PC-3 (cell line): ENCODE data around the gene SPOCD1. TPM values are rescaled to one million over a fixed set of nuclear protein-coding genes. Genes with fewer than 3 reads are reported as not detected.

Experiments
- ATAC-seq: fragments of 200-7000 bp; cut with Tn5 transposase; 2 replicates; pipeline ENCODE4 v1.9.1; 2020; ENCODE audit warnings: mild to moderate bottlenecking, moderate library complexity
- BruUV-seq: library from RNA; stranded (reverse); fragments of 400-500 nt; replicated peaks from 2 replicates; lab custom pipeline; 2021; lab: Mats Ljungman, UMichigan
- CTCF ChIA-PET: fragments of 300-600 bp; sonication (Branson Sonifier 250); formaldehyde crosslinking; loops from one replicate; lab custom pipeline; 2022; ENCODE audit warnings: antibody characterized with exemption; lab: Charles Lee
- POLR2A ChIA-PET: fragments of 300-600 bp; sonication (Branson Sonifier 250); formaldehyde crosslinking; loops from one replicate; lab custom pipeline; 2022; ENCODE audit warnings: antibody characterized with exemption; ENCODE audit not compliant: unreplicated experiment; lab: Charles Lee
- DNase-seq: peaks from one replicate; pipeline ENCODE4 v3.0.0-alpha.2; 2015
- H2AFZ ChIP-seq: fragments of 300-600 bp; sonication (generic); 2 replicates; pipeline ENCODE4 v1.6.0; 2016; ENCODE audit warnings: antibody characterized with exemption, low read length
- H3F3A ChIP-seq: fragments of 300-600 bp; sonication (generic); one replicate; pipeline ENCODE4 v1.6.0; 2017; ENCODE audit warnings: antibody characterized with exemption, low read length, control low read depth, mild to moderate bottlenecking; ENCODE audit not compliant: unreplicated experiment
- H3K27ac ChIP-seq: fragments of 300-600 bp; sonication (generic); 2 replicates; pipeline ENCODE4 v1.5.1; 2016; ENCODE audit warnings: mild to moderate bottlenecking, low read length
- H3K27me3 ChIP-seq: fragments of 300-600 bp; sonication (generic); 2 replicates; pipeline ENCODE4 v1.6.1; 2016; ENCODE audit warnings: low read length, mixed read lengths
- H3K36me3 ChIP-seq: fragments of 300-600 bp; sonication (generic); 2 replicates; pipeline ENCODE4 v1.6.1; 2016; ENCODE audit warnings: low read depth, mixed run types, low read length, mixed read lengths
- H3K4me1 ChIP-seq: fragments of 300-600 bp; sonication (generic); 2 replicates; pipeline ENCODE4 v1.5.1; 2016; ENCODE audit warnings: low read length; ENCODE audit not compliant: insufficient read depth
- H3K4me2 ChIP-seq: fragments of 300-600 bp; sonication (generic); 2 replicates; pipeline ENCODE4 v1.6.0; 2016; ENCODE audit warnings: low read length
- H3K4me3 ChIP-seq: fragments of 300-600 bp; sonication (generic); 2 replicates; pipeline ENCODE4 v1.5.1; 2016; ENCODE audit warnings: mild to moderate bottlenecking, low read length, mixed read lengths
- H3K79me2 ChIP-seq: fragments of 300-600 bp; sonication (generic); 2 replicates; pipeline ENCODE4 v1.6.1; 2017; ENCODE audit warnings: low read length, mixed read lengths
- H3K9ac ChIP-seq: fragments of 300-600 bp; sonication (generic); 2 replicates; pipeline ENCODE4 v1.6.0; 2016; ENCODE audit warnings: mild to moderate bottlenecking, low read length
- H3K9me2 ChIP-seq: fragments of 300-600 bp; sonication (generic); replicated peaks from 2 replicates; pipeline ENCODE4 v1.6.1; 2016; ENCODE audit warnings: mixed run types, low read length, mixed read lengths
- H3K9me3 ChIP-seq: fragments of 300-600 bp; sonication (generic); 2 replicates; pipeline ENCODE4 v1.6.1; 2016; ENCODE audit warnings: low read length, mixed read lengths
- H4K20me1 ChIP-seq: fragments of 300-600 bp; sonication (generic); 2 replicates; pipeline ENCODE4 v1.6.1; 2016; ENCODE audit warnings: low read length, mixed read lengths
- EZH2 ChIP-seq: fragments of 300-600 bp; sonication (generic); IDR thresholded peaks from one replicate; pipeline ENCODE4 v1.6.1; 2017; ENCODE audit warnings: antibody characterized with exemption, mild to moderate bottlenecking, low read length; ENCODE audit not compliant: unreplicated experiment
- EZH2phosphoT487 ChIP-seq: fragments of 300-600 bp; sonication (generic); IDR thresholded peaks from 2 replicates; pipeline ENCODE4 v1.6.1; 2018; ENCODE audit warnings: mild to moderate bottlenecking, antibody characterized with exemption, low read length, borderline replicate concordance
- intact Hi-C: fragments of 100-400 bp; cut with micrococcal nuclease; formaldehyde crosslinking; loops from 2 replicates; pipeline ENCODE4 v1.9.0; 2023
- total RNA-seq: library from RNA; depleted of rRNA; stranded (reverse); fragments of >200 nt; gene quantifications from 2 replicates; pipeline ENCODE4 v1.2.3, GENCODE V29; 2014
- TF ChIP-seq, protein P1 (sequence below): fragments of 300-600 bp; sonication (generic); conservative IDR thresholded peaks from 2 replicates; pipeline ENCODE4 v1.5.1; 2017; ENCODE audit warnings: antibody characterized with exemption, low read depth, mild to moderate bottlenecking, low read length

Gene SPOCD1
- total RNA-seq, 1 experiment from 2014 or later = 5.4 TPM

DNA sequence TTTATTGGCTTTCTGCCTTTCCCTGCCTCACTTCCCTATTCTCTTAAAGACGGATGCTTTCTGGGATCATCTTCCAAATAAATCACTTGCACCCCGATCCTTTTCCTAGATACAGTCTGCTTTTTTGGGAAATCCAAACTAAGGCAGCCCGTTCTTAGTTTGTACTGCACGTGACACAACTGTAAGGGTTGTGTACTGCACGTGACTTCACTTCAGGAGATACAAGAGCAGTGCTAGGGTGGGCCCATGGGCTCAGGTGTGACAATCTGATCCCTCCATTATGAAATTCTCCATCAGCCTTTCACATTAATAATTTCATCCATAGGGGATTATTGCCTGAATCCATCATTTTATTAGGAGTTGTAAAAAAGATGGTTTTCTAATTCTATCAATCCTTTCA, 33.8 kb upstream of the SPOCD1 start:
- Histone ChIP-seq H3K36me3 (no peaks in the 10 kb centered on the region), H3K79me2 (no peaks in the 10 kb centered on the region), H4K20me1 (no peaks in the 10 kb centered on the region), H3K4me3 (no peak overlapping the region), H3F3A (no peaks in the 10 kb centered on the region), H3K4me2 (no peak overlapping the region), H3K4me1 (no peaks in the 10 kb centered on the region), H3K9ac (no peak overlapping the region), H3K27me3 (no peaks in the 10 kb centered on the region), H3K9me2 (no peaks in the 10 kb centered on the region), H3K9me3 (no peaks in the 10 kb centered on the region), H3K27ac (no peak overlapping the region), H2AFZ (no peak overlapping the region)
- BruUV-seq = no TSS peak
- no peak for TF ChIP-seq EZH2phosphoT487
- TF ChIP-seq, protein P1, sequence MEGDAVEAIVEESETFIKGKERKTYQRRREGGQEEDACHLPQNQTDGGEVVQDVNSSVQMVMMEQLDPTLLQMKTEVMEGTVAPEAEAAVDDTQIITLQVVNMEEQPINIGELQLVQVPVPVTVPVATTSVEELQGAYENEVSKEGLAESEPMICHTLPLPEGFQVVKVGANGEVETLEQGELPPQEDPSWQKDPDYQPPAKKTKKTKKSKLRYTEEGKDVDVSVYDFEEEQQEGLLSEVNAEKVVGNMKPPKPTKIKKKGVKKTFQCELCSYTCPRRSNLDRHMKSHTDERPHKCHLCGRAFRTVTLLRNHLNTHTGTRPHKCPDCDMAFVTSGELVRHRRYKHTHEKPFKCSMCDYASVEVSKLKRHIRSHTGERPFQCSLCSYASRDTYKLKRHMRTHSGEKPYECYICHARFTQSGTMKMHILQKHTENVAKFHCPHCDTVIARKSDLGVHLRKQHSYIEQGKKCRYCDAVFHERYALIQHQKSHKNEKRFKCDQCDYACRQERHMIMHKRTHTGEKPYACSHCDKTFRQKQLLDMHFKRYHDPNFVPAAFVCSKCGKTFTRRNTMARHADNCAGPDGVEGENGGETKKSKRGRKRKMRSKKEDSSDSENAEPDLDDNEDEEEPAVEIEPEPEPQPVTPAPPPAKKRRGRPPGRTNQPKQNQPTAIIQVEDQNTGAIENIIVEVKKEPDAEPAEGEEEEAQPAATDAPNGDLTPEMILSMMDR = no peak
- no peak for TF ChIP-seq EZH2
- POLR2A ChIA-PET = no interaction called here
- intact Hi-C loops = no loop called here
- no peak for DNase-seq
- CTCF ChIA-PET = no interaction called here
- no peak for ATAC-seq

DNA sequence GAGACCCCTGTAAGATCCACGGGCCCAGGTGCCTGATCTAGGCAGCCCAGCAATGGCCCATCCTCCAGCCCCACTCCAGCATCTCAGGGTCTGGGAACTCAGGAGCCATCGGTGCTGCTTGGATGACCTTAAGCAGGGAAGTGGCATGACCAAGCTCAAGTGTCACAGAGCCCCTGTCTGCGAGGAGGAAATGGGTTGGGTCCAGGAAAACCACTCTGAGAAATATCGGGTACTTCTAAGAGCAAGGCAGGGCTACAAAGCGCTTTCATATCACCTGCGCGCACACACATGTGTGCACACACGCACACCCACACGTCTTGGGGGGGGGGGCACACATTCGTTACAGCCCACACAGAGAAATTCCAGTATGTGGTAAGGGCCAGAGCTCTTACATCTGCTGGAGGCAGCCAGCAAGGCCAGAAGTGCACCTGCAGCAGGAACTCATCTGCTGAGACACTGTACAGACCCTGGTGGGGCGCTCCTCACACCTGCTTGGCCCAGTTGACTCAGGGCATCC, 32.6 kb upstream of the SPOCD1 start:
- DNase-seq = no peak
- H2AFZ ChIP-seq = no peak overlapping the region
- no peak overlapping the region for H3K4me2 ChIP-seq
- H3K4me1 ChIP-seq = no peaks in the 10 kb centered on the region
- no TSS peak for BruUV-seq
- no peak overlapping the region for H3K9ac ChIP-seq
- H3K27ac ChIP-seq = no peak overlapping the region
- no peaks in the 10 kb centered on the region for H3K27me3 ChIP-seq
- H3K9me2 ChIP-seq = no peaks in the 10 kb centered on the region
- H3F3A ChIP-seq = no peaks in the 10 kb centered on the region
- TF ChIP-seq, protein P1 = no peak
- no peak for TF ChIP-seq EZH2
- ChIA-PET POLR2A (no interaction called here), CTCF (no interaction called here)
- H3K79me2 ChIP-seq = no peaks in the 10 kb centered on the region
- H3K36me3 ChIP-seq = no peaks in the 10 kb centered on the region
- intact Hi-C loops = no loop called here
- H4K20me1 ChIP-seq = no peaks in the 10 kb centered on the region
- ATAC-seq = no peak
- no peaks in the 10 kb centered on the region for H3K9me3 ChIP-seq
- no peak overlapping the region for H3K4me3 ChIP-seq

DNA sequence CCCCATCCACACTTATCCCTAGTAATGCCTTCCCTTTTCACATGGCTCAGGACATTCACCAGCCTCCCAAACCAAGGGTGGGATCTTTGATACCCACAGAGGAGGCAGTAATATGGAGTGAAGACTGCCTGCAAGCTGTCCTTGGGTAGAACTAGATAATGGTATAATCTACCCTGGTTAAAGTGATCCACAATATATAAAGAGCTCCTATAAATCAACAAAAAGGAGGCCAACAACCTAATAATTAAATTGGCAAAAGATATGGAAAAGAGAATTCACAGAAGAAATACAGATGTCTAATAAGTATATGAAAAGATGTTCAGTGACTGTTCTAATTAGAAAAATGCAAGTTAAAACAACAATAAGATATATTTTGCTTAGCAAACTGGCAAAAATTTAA, 30.7 kb upstream of the SPOCD1 start:
- intact Hi-C loops = no loop called here
- DNase-seq (no peak), ATAC-seq (no peak)
- no peaks in the 10 kb centered on the region for H4K20me1 ChIP-seq
- no peak overlapping the region for H3K4me3 ChIP-seq
- H3F3A ChIP-seq = no peaks in the 10 kb centered on the region
- TF ChIP-seq, protein P1 = no peak
- TF ChIP-seq EZH2phosphoT487 (no peak), EZH2 (no peak)
- CTCF ChIA-PET = no interaction called here
- no peak overlapping the region for H3K27ac ChIP-seq
- no peak overlapping the region for H3K9ac ChIP-seq
- no peaks in the 10 kb centered on the region for H3K9me2 ChIP-seq
- no TSS peak for BruUV-seq
- H3K79me2 ChIP-seq = no peaks in the 10 kb centered on the region
- H3K9me3 ChIP-seq = no peaks in the 10 kb centered on the region
- no peaks in the 10 kb centered on the region for H3K4me1 ChIP-seq
- H3K36me3 ChIP-seq = no peaks in the 10 kb centered on the region
- POLR2A ChIA-PET = no interaction called here
- no peak overlapping the region for H2AFZ ChIP-seq
- H3K4me2 ChIP-seq = no peak overlapping the region
- no peaks in the 10 kb centered on the region for H3K27me3 ChIP-seq
